Panc1 (cell line): ENCODE data around the gene C1orf74. TPM values are rescaled to one million over a fixed set of nuclear protein-coding genes. Genes with fewer than 3 reads are reported as not detected.

ENCODE experiments used
- ATAC-seq: fragments of 200-7000 bp; cut with Tn5 transposase; 2 replicates; pipeline ENCODE4 v1.9.1; 2020; ENCODE audit warnings: mild to moderate bottlenecking, moderate library complexity
- BruUV-seq: library from RNA; stranded (reverse); fragments of 400-500 nt; replicated peaks from 2 replicates; lab custom pipeline; 2021; lab: Mats Ljungman, UMichigan
- CTCF ChIA-PET: fragments of 300-600 bp; sonication (Branson Sonifier 250); formaldehyde crosslinking; loops from one replicate; lab custom pipeline; 2022; ENCODE audit warnings: antibody characterized with exemption; lab: Charles Lee
- POLR2A ChIA-PET: fragments of 300-600 bp; sonication (Branson Sonifier 250); formaldehyde crosslinking; loops from one replicate; lab custom pipeline; 2022; ENCODE audit warnings: antibody characterized with exemption; lab: Charles Lee
- DNase-seq: peaks from one replicate; pipeline ENCODE4 v3.0.0-alpha.2; 2010; ENCODE audit warnings: low read depth, low spot score
- H3K27ac ChIP-seq: 2 replicates; pipeline ENCODE4 v1.5.1; 2011; ENCODE audit warnings: mild to moderate bottlenecking, low read length, inconsistent platforms
- H3K27me3 ChIP-seq: fragments of 200-500 bp; sonication (Bioruptor generic); 2 replicates; pipeline ENCODE4 v1.6.0; 2014; ENCODE audit warnings: low read length, inconsistent platforms; ENCODE audit not compliant: control insufficient read depth, insufficient read depth
- H3K36me3 ChIP-seq: fragments of 200-500 bp; sonication (Bioruptor generic); 2 replicates; pipeline ENCODE4 v1.5.1; 2014; ENCODE audit warnings: inconsistent platforms, mild to moderate bottlenecking, low read length, moderate library complexity; ENCODE audit not compliant: control insufficient read depth, insufficient read depth
- H3K4me1 ChIP-seq: 2 replicates; pipeline ENCODE4 v1.5.1; 2011; ENCODE audit warnings: inconsistent platforms, mild to moderate bottlenecking, low read length, moderate library complexity; ENCODE audit not compliant: control insufficient read depth, insufficient read depth
- H3K4me3 ChIP-seq, 2 experiments: 2 replicates each; pipeline ENCODE4 v1.5.1; 2011 to 2012; ENCODE audit warnings: low read depth in 2 of 2, low read length in 2 of 2, mild to moderate bottlenecking in 2 of 2, inconsistent platforms in 1 of 2, moderate library complexity in 1 of 2
- H3K9me3 ChIP-seq: fragments of 200-500 bp; sonication (Bioruptor generic); 2 replicates; pipeline ENCODE4 v1.5.1; 2014; ENCODE audit warnings: low read depth, mild to moderate bottlenecking, inconsistent platforms, low read length, moderate library complexity; ENCODE audit not compliant: control insufficient read depth, insufficient read depth
- CTCF ChIP-seq: fragments of 450-650 bp; IDR thresholded peaks from 2 replicates; pipeline ENCODE4 v1.5.1; 2017; ENCODE audit warnings: mild to moderate bottlenecking
- POLR2AphosphoS5 ChIP-seq: IDR thresholded peaks from 2 replicates; pipeline ENCODE4 v1.6.1; 2012; ENCODE audit warnings: mild to moderate bottlenecking, low read depth, low read length, moderate library complexity
- REST ChIP-seq, 2 experiments: IDR thresholded peaks; 2 replicates each; pipeline ENCODE4 v1.6.1; 2011 to 2012; ENCODE audit warnings: low read depth in 2 of 2, control low read depth in 1 of 2, low read length in 1 of 2, mild to moderate bottlenecking in 1 of 2, moderate library complexity in 1 of 2; ENCODE audit not compliant: insufficient read depth in 1 of 2
- SIN3A ChIP-seq: IDR thresholded peaks from 2 replicates; pipeline ENCODE4 v1.6.1; 2012; ENCODE audit warnings: low read depth, mild to moderate bottlenecking, low read length, moderate library complexity, borderline replicate concordance; ENCODE audit not compliant: insufficient read depth
- TCF7L2 ChIP-seq: IDR thresholded peaks from 2 replicates; pipeline ENCODE4 v1.6.1; 2011; ENCODE audit warnings: mild to moderate bottlenecking, low read depth, low read length, inconsistent platforms
- in situ Hi-C: cut with HindIII; loops from 2 replicates; pipeline ENCODE4 v1.10.0; 2016; ENCODE audit warnings: low sequenced_read_pairs, low pct_unique_long_range_greater_than_20kb
- intact Hi-C: fragments of 100-400 bp; cut with micrococcal nuclease; formaldehyde crosslinking; loops from one replicate; pipeline ENCODE4 v1.10.0; 2022; ENCODE audit not compliant: unreplicated experiment
- total RNA-seq: library from RNA; stranded (reverse); gene quantifications from one replicate; pipeline ENCODE4 v1.2.1, GENCODE V29; 2021; ENCODE audit not compliant: unreplicated experiment

C1orf74 gene
- total RNA-seq, 1 experiment from 2014 or later, result 1.7 TPM

- intact Hi-C loops, result no loop called here
- DNase-seq (no peak), ATAC-seq (no peak)
- Histone ChIP-seq H3K4me1 (no peaks in the 10 kb centered on the region), H3K27ac (no peak overlapping the region), H3K27me3 (no peaks in the 10 kb centered on the region; the same call in 1 of the 2 replicates), H3K36me3 (no peaks in the 10 kb centered on the region), H3K9me3 (no peaks in the 10 kb centered on the region), H3K4me3 (no peak overlapping the region)
- in situ Hi-C loops, result no loop called here
- TF ChIP-seq CTCF (no peak), REST (IDR thresholded peaks at IDR 0.05; ENCODE audit: insufficient read depth in 1 of 2, low read depth in 2 of 2, low read length in 1 of 2) (no peak)
- ChIA-PET POLR2A (no interaction called here), CTCF (no interaction called here)
- BruUV-seq, result no TSS peak
Observed at GRCh38 chr1:209738270-209738669, 46.1 kb downstream of the C1orf74 start.

DNA sequence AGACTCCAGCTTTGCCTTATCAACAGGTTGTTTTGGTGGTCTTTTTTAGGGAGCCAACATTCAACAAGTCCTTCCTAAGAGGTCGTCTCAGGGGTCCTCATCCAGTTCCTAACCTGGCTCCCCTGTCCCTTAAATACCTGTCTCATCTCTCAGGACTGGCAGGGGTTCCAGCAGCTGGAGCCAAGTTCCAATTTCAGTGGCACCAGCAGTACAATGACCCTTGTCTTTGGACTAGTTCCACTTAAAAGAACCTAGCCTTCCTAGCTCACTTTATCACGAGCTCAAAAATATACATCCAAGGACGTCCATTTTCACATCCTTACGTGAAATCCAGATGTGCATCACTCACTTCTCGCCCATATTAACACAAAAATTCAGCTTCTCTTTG lies 47.2 kb downstream of the C1orf74 start:
- TF ChIP-seq SIN3A (no peak), REST (IDR thresholded peaks at IDR 0.05; ENCODE audit: insufficient read depth in 1 of 2, low read depth in 2 of 2, low read length in 1 of 2) (no peak), TCF7L2 (no peak), CTCF (no peak), POLR2AphosphoS5 (no peak)
- intact Hi-C loops (no loop called here), in situ Hi-C loops (no loop called here)
- Histone ChIP-seq H3K9me3 (no peaks in the 10 kb centered on the region), H3K4me1 (no peaks in the 10 kb centered on the region), H3K27me3 (no peaks in the 10 kb centered on the region; the same call in 1 of the 2 replicates), H3K36me3 (no peaks in the 10 kb centered on the region), H3K27ac (no peak overlapping the region), H3K4me3 (no peak overlapping the region)
- DNase-seq (no peak), ATAC-seq (no peak)
- CTCF ChIA-PET, result no interaction called here
- no TSS peak for BruUV-seq
- POLR2A ChIA-PET, result no interaction called here
